Measurements from ENCODE around the gene NFYC. TPM values are rescaled to one million over a fixed set of nuclear protein-coding genes. Genes with fewer than 3 reads are reported as not detected.

The NFYC gene
- 10 to 100 TPM; 31.0 to 48.1 (median 43.8) TPM for total RNA-seq (2021; fragmentation: NEBNext Ultra II Directional; extraction: Animal tissue kit (Norgen Biotek cat#: 25700))
- long read RNA-seq, transcript NFYC-213 (10 exons, 1,950 nt) = major isoform, 26 of 45 reads
- long read RNA-seq, partial matches to known transcripts = 2 of 45 reads
- long read RNA-seq, other reads (novel, unspliced or antisense) = 11 of 45 reads

GRCh38 chr1:40691538-40692428 lies at the start of gene NFYC:
Gene NFYC (plus strand): TSS chr1:40691704. CDS start chr1:40738844, 47,140 bp downstream.
- H3K4me1 Mint-ChIP-seq (ENCODE audit: low read depth) = peaks cover 48% of the 10 kb centered on the region
- H3K36me3 Mint-ChIP-seq (ENCODE audit: low read depth) = peaks cover 21% of the 10 kb centered on the region
- peak within 1 kb of the TSS; percentile 92 for H3K27ac Mint-ChIP-seq
- peak; percentile 93 for DNase-seq
- TF ChIP-seq CTCF (IDR thresholded peaks at IDR 0.05) = no peak
- peaks cover 3% of the 10 kb centered on the region; the same call in 1 of the 2 replicates for H3K27me3 Mint-ChIP-seq (ENCODE audit: insufficient read depth)
- H3K9me3 Mint-ChIP-seq = no peaks in the 10 kb centered on the region; the same call in 1 of the 2 replicates
- peak within 1 kb of the TSS; percentile 93 for H3K4me3 Mint-ChIP-seq

DNA sequence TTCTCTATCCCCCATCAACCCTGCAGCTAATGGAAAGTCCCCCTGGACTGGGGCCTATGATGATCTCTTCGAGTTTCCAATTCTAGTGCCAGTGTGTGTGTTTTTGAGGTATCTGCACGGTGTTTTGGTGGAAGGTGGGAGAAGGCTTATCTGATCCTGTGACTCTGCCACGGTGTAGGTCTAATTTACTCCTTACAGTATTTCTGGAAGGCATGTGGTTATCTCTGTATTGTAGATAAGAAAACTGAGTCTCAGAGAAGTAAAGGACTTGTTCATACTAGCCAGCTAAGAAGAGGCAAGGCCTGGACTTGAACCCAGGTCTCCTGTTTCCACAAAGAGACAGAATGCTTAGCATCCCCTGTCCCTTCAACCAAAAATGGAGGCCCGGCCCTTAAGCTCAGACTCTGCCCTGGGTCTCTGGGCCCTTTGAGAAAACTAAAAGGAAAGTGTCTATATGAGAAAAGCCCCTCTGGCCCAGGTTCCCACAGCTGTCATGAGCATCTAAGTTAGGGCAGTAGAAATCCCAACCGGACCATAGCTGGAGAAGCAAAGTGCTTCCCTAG lies 46.3 kb upstream of the NFYC start:
- Mint-ChIP-seq H3K4me3 (no peak overlapping the region), H3K27me3 (ENCODE audit: insufficient read depth) (peaks cover 19% of the 10 kb centered on the region), H3K36me3 (ENCODE audit: low read depth) (no peaks in the 10 kb centered on the region), H3K9me3 (no peaks in the 10 kb centered on the region), H3K4me1 (ENCODE audit: low read depth) (peaks cover 5% of the 10 kb centered on the region; the same call in 1 of the 2 replicates), H3K27ac (no peak overlapping the region)
- no peak for TF ChIP-seq CTCF (IDR thresholded peaks at IDR 0.05)
- DNase-seq = no peak

- Mint-ChIP-seq H3K27ac (no peak overlapping the region), H3K4me1 (ENCODE audit: low read depth) (peaks cover 5% of the 10 kb centered on the region; the same call in 1 of the 2 replicates), H3K36me3 (ENCODE audit: low read depth) (no peaks in the 10 kb centered on the region), H3K27me3 (ENCODE audit: insufficient read depth) (peaks cover 17% of the 10 kb centered on the region), H3K4me3 (no peak overlapping the region), H3K9me3 (no peaks in the 10 kb centered on the region)
- no peak for DNase-seq
- TF ChIP-seq CTCF (IDR thresholded peaks at IDR 0.05) = no peak
These were observed 45.2 kb upstream of the NFYC start for GRCh38 chr1:40646315-40646714.

GRCh38 chr1:40648200-40648599 lies 43.3 kb upstream of the NFYC start:
- no peak for DNase-seq
- H3K27ac Mint-ChIP-seq = no peak overlapping the region
- H3K27me3 Mint-ChIP-seq (ENCODE audit: insufficient read depth) = peaks cover 17% of the 10 kb centered on the region
- H3K9me3 Mint-ChIP-seq = no peaks in the 10 kb centered on the region
- peaks cover 5% of the 10 kb centered on the region; the same call in 1 of the 2 replicates for H3K4me1 Mint-ChIP-seq (ENCODE audit: low read depth)
- no peak for TF ChIP-seq CTCF (IDR thresholded peaks at IDR 0.05)
- no peaks in the 10 kb centered on the region for H3K36me3 Mint-ChIP-seq (ENCODE audit: low read depth)
- no peak overlapping the region for H3K4me3 Mint-ChIP-seq

DNA sequence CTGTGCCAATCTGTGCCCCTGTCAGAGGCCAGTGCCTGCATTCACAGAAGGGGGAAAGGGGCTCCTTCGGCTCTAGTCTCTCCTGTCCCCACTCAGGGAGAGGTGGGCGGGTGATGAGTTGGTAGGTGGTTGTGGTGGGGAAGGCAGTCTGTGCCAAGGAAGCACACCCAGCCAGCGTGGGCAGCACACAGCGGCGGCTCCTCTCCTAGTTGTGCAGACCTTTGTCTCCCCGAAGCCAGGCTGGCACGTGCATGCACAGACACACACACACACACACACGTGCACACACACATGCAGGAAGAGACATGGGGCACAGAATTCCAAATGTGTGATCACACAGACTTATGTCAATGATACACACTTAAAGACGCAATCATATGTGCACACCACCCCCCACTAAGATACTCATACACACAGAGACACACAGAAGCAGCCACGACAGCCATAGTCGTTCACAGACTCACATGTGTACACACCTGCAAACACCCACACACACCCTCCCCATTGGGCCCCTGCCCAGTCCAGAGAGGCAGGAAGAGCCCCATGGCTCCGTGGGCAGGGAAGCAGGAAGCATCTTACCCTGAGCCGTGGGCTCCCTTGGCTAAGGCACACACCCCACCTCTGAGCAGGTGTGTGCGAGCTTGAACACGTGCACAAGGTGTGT lies 42.4 kb upstream of the NFYC start:
- Mint-ChIP-seq H3K36me3 (ENCODE audit: low read depth) (no peaks in the 10 kb centered on the region), H3K4me1 (ENCODE audit: low read depth) (peaks cover 5% of the 10 kb centered on the region; the same call in 1 of the 2 replicates), H3K4me3 (no peak overlapping the region), H3K9me3 (no peaks in the 10 kb centered on the region), H3K27me3 (ENCODE audit: insufficient read depth) (peaks cover 17% of the 10 kb centered on the region), H3K27ac (no peak overlapping the region)
- no peak for TF ChIP-seq CTCF (IDR thresholded peaks at IDR 0.05)
- DNase-seq = no peak
